Measurements from ENCODE around the gene GRK6. TPM values are rescaled to one million over a fixed set of nuclear protein-coding genes. Genes with fewer than 3 reads are reported as not detected.
A peak's percentile ranks its signal among the peaks of the same experiment; 100 is the strongest.

Gene GRK6
- total RNA-seq, 1 donor = 19.2 TPM

DNA sequence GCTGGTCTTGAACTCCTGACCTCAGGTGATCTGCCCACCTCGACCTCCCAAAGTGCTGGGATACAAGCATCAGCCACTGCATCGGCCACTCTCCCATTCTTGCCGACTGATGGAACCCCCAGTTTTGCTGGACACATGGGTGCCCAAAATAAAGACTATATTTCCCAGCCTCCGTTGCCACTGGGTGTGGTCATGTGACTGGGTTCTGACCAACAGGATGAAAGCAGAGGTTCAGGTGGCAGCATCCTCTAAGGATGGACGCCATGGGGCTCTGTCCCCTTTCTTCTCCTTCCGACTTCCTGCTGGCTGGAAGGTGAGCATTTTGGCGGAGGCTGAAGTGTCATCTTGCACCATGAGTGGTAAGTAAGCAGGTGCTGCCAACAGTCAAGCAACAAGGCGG is 60.7 kb downstream of the GRK6 start:
- Histone ChIP-seq H3K4me2 (ENCODE audit: insufficient read depth, low read length) (no peak overlapping the region), H4K20me1 (ENCODE audit: insufficient read depth, low read length) (peaks cover 76% of the 10 kb centered on the region), H3K4me3 (ENCODE audit: insufficient read depth, low read length) (no peak overlapping the region), H3K4me1 (ENCODE audit: insufficient read depth, low read length) (peaks cover 3% of the 10 kb centered on the region), H3K9me3 (ENCODE audit: low read depth, low read length) (no peaks in the 10 kb centered on the region), H3K36me3 (ENCODE audit: insufficient read depth, low read length) (peaks cover 95% of the 10 kb centered on the region), H3K79me2 (ENCODE audit: insufficient read depth, low read length) (peaks cover 48% of the 10 kb centered on the region), H3K27me3 (ENCODE audit: insufficient read depth, low read length) (no peaks in the 10 kb centered on the region), H2AFZ (ENCODE audit: low read length) (no peak overlapping the region), H3K27ac (ENCODE audit: low read depth, low read length) (no peak overlapping the region)
- no peak for DNase-seq (ENCODE audit: insufficient read length, low spot score, missing footprints)
- TF ChIP-seq, protein P1, sequence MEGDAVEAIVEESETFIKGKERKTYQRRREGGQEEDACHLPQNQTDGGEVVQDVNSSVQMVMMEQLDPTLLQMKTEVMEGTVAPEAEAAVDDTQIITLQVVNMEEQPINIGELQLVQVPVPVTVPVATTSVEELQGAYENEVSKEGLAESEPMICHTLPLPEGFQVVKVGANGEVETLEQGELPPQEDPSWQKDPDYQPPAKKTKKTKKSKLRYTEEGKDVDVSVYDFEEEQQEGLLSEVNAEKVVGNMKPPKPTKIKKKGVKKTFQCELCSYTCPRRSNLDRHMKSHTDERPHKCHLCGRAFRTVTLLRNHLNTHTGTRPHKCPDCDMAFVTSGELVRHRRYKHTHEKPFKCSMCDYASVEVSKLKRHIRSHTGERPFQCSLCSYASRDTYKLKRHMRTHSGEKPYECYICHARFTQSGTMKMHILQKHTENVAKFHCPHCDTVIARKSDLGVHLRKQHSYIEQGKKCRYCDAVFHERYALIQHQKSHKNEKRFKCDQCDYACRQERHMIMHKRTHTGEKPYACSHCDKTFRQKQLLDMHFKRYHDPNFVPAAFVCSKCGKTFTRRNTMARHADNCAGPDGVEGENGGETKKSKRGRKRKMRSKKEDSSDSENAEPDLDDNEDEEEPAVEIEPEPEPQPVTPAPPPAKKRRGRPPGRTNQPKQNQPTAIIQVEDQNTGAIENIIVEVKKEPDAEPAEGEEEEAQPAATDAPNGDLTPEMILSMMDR (IDR thresholded peaks at IDR 0.05; ENCODE audit: extremely low read depth, low read depth, low read length) = no peak

DNA sequence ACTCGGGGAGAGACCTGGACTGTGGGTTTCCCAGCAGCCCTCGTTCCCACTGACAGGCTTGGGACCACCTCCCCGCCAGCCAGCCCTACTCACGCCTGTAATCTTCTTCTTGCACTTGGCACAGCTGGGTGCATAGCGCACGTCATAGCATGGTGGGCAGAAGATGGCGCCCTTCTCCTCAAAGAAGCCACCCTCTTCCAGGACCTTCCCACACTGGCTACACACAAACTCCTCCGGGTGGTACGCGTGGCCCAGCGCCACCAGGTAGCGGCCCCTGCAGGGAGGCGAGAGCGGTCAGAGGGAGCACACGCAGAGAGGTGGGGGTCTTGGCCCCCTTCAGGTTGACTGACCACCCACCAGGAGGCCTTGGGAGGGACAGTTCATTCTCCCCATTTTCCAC is 61.5 kb downstream of the GRK6 start:
- no peak overlapping the region for H2AFZ ChIP-seq (ENCODE audit: low read length)
- H3K27me3 ChIP-seq (ENCODE audit: insufficient read depth, low read length) = no peaks in the 10 kb centered on the region
- H3K9me3 ChIP-seq (ENCODE audit: low read depth, low read length) = no peaks in the 10 kb centered on the region
- H3K4me3 ChIP-seq (ENCODE audit: insufficient read depth, low read length) = no peak overlapping the region
- peaks cover 56% of the 10 kb centered on the region for H3K79me2 ChIP-seq (ENCODE audit: insufficient read depth, low read length)
- H3K4me2 ChIP-seq (ENCODE audit: insufficient read depth, low read length) = no peak overlapping the region
- peaks cover 83% of the 10 kb centered on the region for H4K20me1 ChIP-seq (ENCODE audit: insufficient read depth, low read length)
- H3K36me3 ChIP-seq (ENCODE audit: insufficient read depth, low read length) = peaks cover 95% of the 10 kb centered on the region
- H3K4me1 ChIP-seq (ENCODE audit: insufficient read depth, low read length) = peaks cover 8% of the 10 kb centered on the region
- no peak for DNase-seq (ENCODE audit: insufficient read length, low spot score, missing footprints)
- TF ChIP-seq, protein P1 (IDR thresholded peaks at IDR 0.05; ENCODE audit: extremely low read depth, low read depth, low read length) = no peak
- H3K27ac ChIP-seq (ENCODE audit: low read depth, low read length) = no peak overlapping the region

DNA sequence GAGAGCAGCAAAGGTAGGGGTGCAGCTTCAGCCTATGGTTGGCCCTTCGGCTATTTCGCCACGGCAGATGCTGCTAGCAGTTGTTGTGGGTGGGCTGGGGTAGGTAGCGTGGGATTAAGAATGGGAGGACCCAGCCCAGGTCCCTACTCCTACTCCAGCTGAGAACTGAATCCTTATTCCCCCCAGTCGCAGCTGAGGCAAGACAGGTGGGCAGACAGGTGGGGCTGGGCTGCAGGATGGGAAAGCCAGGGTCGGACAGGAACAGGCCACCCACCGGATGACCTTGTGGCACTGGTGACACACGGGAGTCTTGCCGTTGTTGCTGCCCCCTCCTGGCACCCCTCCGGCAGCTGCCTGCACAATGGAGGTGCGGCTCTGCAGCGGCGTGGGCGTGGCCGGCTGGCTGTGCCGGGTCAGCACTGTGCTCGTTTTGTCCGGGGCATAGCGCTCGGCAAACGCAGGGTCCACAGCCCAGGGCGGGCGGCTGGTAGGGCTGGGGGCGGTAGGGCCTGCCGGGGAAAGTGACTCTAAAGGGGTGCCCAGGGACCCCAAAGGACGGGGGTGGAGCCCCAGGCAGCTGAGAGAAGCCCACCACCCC is 62.7 kb downstream of the GRK6 start:
- H3K4me1 ChIP-seq (ENCODE audit: insufficient read depth, low read length) = peaks cover 20% of the 10 kb centered on the region
- H3K9me3 ChIP-seq (ENCODE audit: low read depth, low read length) = no peaks in the 10 kb centered on the region
- peaks cover 95% of the 10 kb centered on the region for H3K36me3 ChIP-seq (ENCODE audit: insufficient read depth, low read length)
- H3K4me2 ChIP-seq (ENCODE audit: insufficient read depth, low read length) = no peak overlapping the region
- H3K27me3 ChIP-seq (ENCODE audit: insufficient read depth, low read length) = no peaks in the 10 kb centered on the region
- no peak for DNase-seq (ENCODE audit: insufficient read length, low spot score, missing footprints)
- no peak overlapping the region for H2AFZ ChIP-seq (ENCODE audit: low read length)
- H3K27ac ChIP-seq (ENCODE audit: low read depth, low read length) = no peak overlapping the region
- peaks cover 68% of the 10 kb centered on the region for H3K79me2 ChIP-seq (ENCODE audit: insufficient read depth, low read length)
- peaks cover 84% of the 10 kb centered on the region for H4K20me1 ChIP-seq (ENCODE audit: insufficient read depth, low read length)
- TF ChIP-seq, protein P1 (IDR thresholded peaks at IDR 0.05; ENCODE audit: extremely low read depth, low read depth, low read length) = no peak
- no peak overlapping the region for H3K4me3 ChIP-seq (ENCODE audit: insufficient read depth, low read length)

DNA sequence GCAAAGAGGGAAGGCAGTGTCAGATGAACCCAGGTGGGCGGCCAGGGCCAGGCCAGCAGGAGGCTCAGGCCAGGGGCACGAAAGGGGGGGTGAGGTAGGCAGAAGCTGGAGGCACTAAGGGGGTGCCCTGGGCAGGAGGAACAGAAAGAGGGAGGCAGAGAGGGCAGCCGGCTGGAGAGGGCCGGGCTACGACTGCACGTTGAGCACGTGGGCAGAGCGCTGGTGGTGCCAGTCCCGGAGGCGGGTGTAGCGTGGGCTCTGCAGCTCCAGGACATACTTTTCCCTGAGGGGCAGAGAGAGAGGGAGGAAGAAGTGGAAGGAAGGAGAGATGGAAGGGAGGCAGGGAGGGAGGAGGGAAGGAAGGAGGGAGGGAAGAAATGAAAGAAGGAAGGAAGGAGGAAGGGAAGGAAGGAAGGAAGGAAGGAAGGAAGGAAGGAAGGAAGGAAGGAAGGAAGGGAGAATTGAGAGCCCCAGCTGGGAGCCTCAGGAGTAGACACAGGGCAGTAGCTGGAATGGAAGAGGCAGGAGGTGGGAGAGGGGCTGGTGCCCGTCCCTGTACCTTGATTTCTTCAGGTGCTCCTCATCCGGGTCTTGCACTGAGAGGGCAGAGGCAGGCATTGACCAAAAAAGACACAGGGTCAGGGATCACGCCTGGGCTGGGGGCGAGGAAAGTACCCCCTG is 64.0 kb downstream of the GRK6 start:
- peaks cover 71% of the 10 kb centered on the region for H3K79me2 ChIP-seq (ENCODE audit: insufficient read depth, low read length)
- TF ChIP-seq, protein P1 (IDR thresholded peaks at IDR 0.05; ENCODE audit: extremely low read depth, low read depth, low read length) = no peak
- DNase-seq (ENCODE audit: insufficient read length, low spot score, missing footprints) = peak; percentile 82
- H3K9me3 ChIP-seq (ENCODE audit: low read depth, low read length) = no peaks in the 10 kb centered on the region
- H3K4me1 ChIP-seq (ENCODE audit: insufficient read depth, low read length) = peaks cover 33% of the 10 kb centered on the region
- H3K4me3 ChIP-seq (ENCODE audit: insufficient read depth, low read length) = no peak overlapping the region
- H2AFZ ChIP-seq (ENCODE audit: low read length) = no peak overlapping the region
- no peak overlapping the region for H3K4me2 ChIP-seq (ENCODE audit: insufficient read depth, low read length)
- H3K27ac ChIP-seq (ENCODE audit: low read depth, low read length) = no peak overlapping the region
- H3K36me3 ChIP-seq (ENCODE audit: insufficient read depth, low read length) = peaks cover 87% of the 10 kb centered on the region
- H4K20me1 ChIP-seq (ENCODE audit: insufficient read depth, low read length) = peaks cover 84% of the 10 kb centered on the region
- H3K27me3 ChIP-seq (ENCODE audit: insufficient read depth, low read length) = no peaks in the 10 kb centered on the region

All from osteoblast (primary cell).